T-helper 1 cell (primary cell): Measurements from ENCODE around the gene SLC46A2.

ENCODE experiments used
- DNase-seq, 5 donors: peaks; one replicate each; pipeline ENCODE4 v3.0.0-alpha.2; 2012 to 2020
- total RNA-seq, 4 donors: gene quantifications; one replicate each; lab custom pipeline; 2026; lab: John Stamatoyannopoulos, UW

SLC46A2 gene
- total RNA-seq = 0 reads per million in 4 donors

GRCh38 chr9:112890106-112891081 lies at the start of gene SLC46A2:
Gene SLC46A2 (minus strand): TSS chr9:112890876. CDS start chr9:112890681, 195 bp downstream.
- DNase-seq = no peak

GRCh38 chr9:112939418-112939817 lies 48.7 kb upstream of the SLC46A2 start:
- DNase-seq = no peak

- no peak for DNase-seq
These were observed 43.0 kb upstream of the SLC46A2 start for GRCh38 chr9:112933696-112934095.

- DNase-seq = peak in 1 of 5 donors; percentile 4
These were observed 34.5 kb upstream of the SLC46A2 start for GRCh38 chr9:112925058-112925641.

GRCh38 chr9:112921549-112921948 lies 30.9 kb upstream of the SLC46A2 start:
- peak in 1 of 5 donors; percentile 9 for DNase-seq

- DNase-seq = no peak
These were observed 27.3 kb upstream of the SLC46A2 start for GRCh38 chr9:112917987-112918362.

GRCh38 chr9:112917047-112917986 lies 26.6 kb upstream of the SLC46A2 start:
- no peak for DNase-seq

GRCh38 chr9:112914524-112914923 lies 23.8 kb upstream of the SLC46A2 start:
- DNase-seq = no peak

- no peak for DNase-seq
These were observed 22.6 kb upstream of the SLC46A2 start for GRCh38 chr9:112913326-112913725.

- no peak for DNase-seq
These were observed 22.0 kb upstream of the SLC46A2 start for GRCh38 chr9:112912636-112913035.

- no peak for DNase-seq
These were observed 21.1 kb upstream of the SLC46A2 start for GRCh38 chr9:112911736-112912135.

GRCh38 chr9:112905084-112905483 lies 14.4 kb upstream of the SLC46A2 start:
- DNase-seq = no peak

GRCh38 chr9:112900901-112901300 lies 10.2 kb upstream of the SLC46A2 start:
- no peak for DNase-seq

GRCh38 chr9:112900488-112900887 lies 9.8 kb upstream of the SLC46A2 start:
- no peak for DNase-seq

GRCh38 chr9:112898872-112899311 lies 8.2 kb upstream of the SLC46A2 start:
- DNase-seq = no peak

GRCh38 chr9:112896131-112896530 lies 5.5 kb upstream of the SLC46A2 start:
- DNase-seq = no peak

GRCh38 chr9:112894699-112895098 lies 4.0 kb upstream of the SLC46A2 start:
- no peak for DNase-seq

- no peak for DNase-seq
These were observed 3.4 kb upstream of the SLC46A2 start for GRCh38 chr9:112894041-112894440.

- DNase-seq = no peak
These were observed 2.3 kb upstream of the SLC46A2 start for GRCh38 chr9:112892981-112893380.

- no peak for DNase-seq
These were observed 845 bp upstream of the SLC46A2 start for GRCh38 chr9:112891521-112891920.

GRCh38 chr9:112887381-112887780 lies 3.3 kb downstream of the SLC46A2 start:
- DNase-seq = no peak

- DNase-seq = no peak
These were observed 4.3 kb downstream of the SLC46A2 start for GRCh38 chr9:112886351-112886750.

GRCh38 chr9:112885324-112885723 lies 5.4 kb downstream of the SLC46A2 start:
- DNase-seq = no peak
